IMR-90 (cell line): ENCODE data around the gene KIDINS220.

Source experiments
- CEBPB ChIP-seq: IDR thresholded peaks from 2 replicates; pipeline ENCODE4 v1.6.1; 2012; ENCODE audit warnings: low read depth, low read length, improper control_type of control experiment
- CTCF ChIP-seq: conservative IDR thresholded peaks from 2 replicates; pipeline ENCODE4 v1.5.1; 2012; ENCODE audit warnings: mild to moderate bottlenecking, low read depth, low read length, improper control_type of control experiment
- ELK1 ChIP-seq: fragments of 150-350 bp; IDR thresholded peaks from 2 replicates; pipeline ENCODE4 v1.6.1; 2016; ENCODE audit warnings: low read depth, mild to moderate bottlenecking, low read length, moderate library complexity, borderline replicate concordance
- FOS ChIP-seq: fragments of 150-350 bp; IDR thresholded peaks from 2 replicates; pipeline ENCODE4 v1.6.1; 2016; ENCODE audit warnings: low read depth, low read length
- MAFK ChIP-seq: IDR thresholded peaks from 2 replicates; pipeline ENCODE4 v1.6.1; 2012; ENCODE audit warnings: low read depth, low read length, improper control_type of control experiment
- NFE2L2 ChIP-seq: fragments of 150-350 bp; IDR thresholded peaks from 2 replicates; pipeline ENCODE4 v1.6.1; 2016; ENCODE audit warnings: low read depth, mild to moderate bottlenecking, low read length
- POLR2A ChIP-seq: IDR thresholded peaks from 2 replicates; pipeline ENCODE4 v1.6.1; 2012; ENCODE audit warnings: mild to moderate bottlenecking, low read depth, low read length
- RCOR1 ChIP-seq: IDR thresholded peaks from 2 replicates; pipeline ENCODE4 v1.6.1; 2012; ENCODE audit warnings: mild to moderate bottlenecking, low read length, improper control_type of control experiment; ENCODE audit not compliant: insufficient replicate concordance
- RFX5 ChIP-seq: IDR thresholded peaks from 2 replicates; pipeline ENCODE4 v1.8.0; 2012; ENCODE audit warnings: low read depth, mild to moderate bottlenecking, low read length, moderate library complexity
- USF2 ChIP-seq: fragments of 150-350 bp; IDR thresholded peaks from 2 replicates; pipeline ENCODE4 v1.6.1; 2017; ENCODE audit warnings: mild to moderate bottlenecking, antibody characterized with exemption, low read length, low read depth

GRCh38 chr2:8684878-8685696, 152.3 kb downstream of the KIDINS220 start:
- TF ChIP-seq CTCF: no peak
- TF ChIP-seq POLR2A: peak; percentile 98
- TF ChIP-seq CEBPB: no peak
- TF ChIP-seq FOS: no peak
- peak; percentile 82 for TF ChIP-seq USF2
- TF ChIP-seq RFX5: no peak
- no peak for TF ChIP-seq ELK1
- TF ChIP-seq RCOR1: peak; percentile 38
- TF ChIP-seq MAFK: no peak
- TF ChIP-seq NFE2L2: no peak
